Left lung (tissue), 10 donors: ENCODE data around the gene MAML2. TPM values are rescaled to one million over a fixed set of nuclear protein-coding genes. Genes with fewer than 3 reads are reported as not detected.

Experiments
- ATAC-seq: fragments of 200-7000 bp; cut with Tn5 transposase; one replicate; pipeline ENCODE4 v1.9.1; 2020; ENCODE audit warnings: moderate library complexity
- DNase-seq, 4 donors: peaks; one replicate each; pipeline ENCODE4 v3.0.0-alpha.2; 2013 to 2020
- H3K27ac ChIP-seq, 2 donors: fragments of 200-600 bp; sonication (generic) in 1 of 2; one replicate each; pipeline versions ENCODE4 v1.5.0 to v1.8.0; 2020 to 2021
- H3K27me3 ChIP-seq, 2 donors: fragments of 200-600 bp; sonication (generic) in 1 of 2; one replicate each; pipeline versions ENCODE4 v1.5.0 to v1.8.0; 2020 to 2021
- H3K36me3 ChIP-seq, 2 donors: fragments of 200-600 bp; sonication (generic) in 1 of 2; one replicate each; pipeline versions ENCODE4 v1.5.0 to v1.8.0; 2020 to 2021
- H3K4me1 ChIP-seq, 2 donors: fragments of 200-600 bp; one replicate each; pipeline ENCODE4 v1.8.0; 2021
- H3K4me3 ChIP-seq, 2 donors: fragments of 200-600 bp; sonication (generic) in 1 of 2; one replicate each; pipeline versions ENCODE4 v1.5.0 to v1.8.0; 2020 to 2021; ENCODE audit warnings: mild to moderate bottlenecking in 1 of 2
- H3K9me3 ChIP-seq, 2 donors: fragments of 200-600 bp; sonication (generic) in 1 of 2; one replicate each; pipeline versions ENCODE4 v1.5.0 to v1.8.0; 2020 to 2021
- CTCF ChIP-seq, 2 donors: fragments of 200-600 bp; sonication (generic) in 1 of 2; IDR thresholded peaks; one replicate each; pipeline versions ENCODE4 v1.5.0 to v1.8.0; 2021; ENCODE audit warnings: antibody characterized with exemption in 2 of 2
- intact Hi-C, 2 donors: fragments of 100-400 bp; cut with DNase I; formaldehyde crosslinking; loops; one replicate each; pipeline versions ENCODE4 v1.11.2 to v1.14.2; 2022
- polyA plus RNA-seq, 6 donors: library from polyadenylated mRNA; unstranded; fragments of 120-200 nt; gene quantifications; one replicate each; pipeline ENCODE4 v1.2.1, GENCODE V29; 2013; ENCODE audit not compliant: insufficient read length in 6 of 6
- total RNA-seq, 2 donors: library from RNA; stranded (reverse); fragmentation: NEBNext Ultra II Directional; extraction: Animal tissue kit (Norgen Biotek cat#: 25700); gene quantifications; one replicate each; pipeline ENCODE4 v1.2.1, GENCODE V29; 2021
- donor health status: DM: no; HTN: yes; CAD: no.
- donor health status: DM: no; HTN: no; CAD: no.

The MAML2 gene
- total and polyA plus RNA-seq, 8 donors = 18.7 to 44.0 (median 36.6) TPM

GRCh38 chr11:96102664-96103078, 240.3 kb downstream of the MAML2 start:
- intact Hi-C loops = no loop called here
- TF ChIP-seq CTCF (IDR thresholded peaks at IDR 0.05) = no peak
- ATAC-seq = no peak
- no peak overlapping the region for H3K4me3 ChIP-seq
- H3K27me3 ChIP-seq = no peaks in the 10 kb centered on the region
- peaks cover 14 to 25% of the 10 kb centered on the region in 2 donors for H3K4me1 ChIP-seq
- H3K9me3 ChIP-seq = no peaks in the 10 kb centered on the region
- no peaks in the 10 kb centered on the region for H3K36me3 ChIP-seq
- H3K27ac ChIP-seq = peak overlapping the region in 1 of 2 donors; percentile 11
- peak in 1 of 4 donors; percentile 40 for DNase-seq

- TF ChIP-seq CTCF (IDR thresholded peaks at IDR 0.05) = no peak
- Histone ChIP-seq H3K4me3 (no peak overlapping the region), H3K36me3 (no peaks in the 10 kb centered on the region), H3K9me3 (no peaks in the 10 kb centered on the region), H3K27me3 (no peaks in the 10 kb centered on the region), H3K27ac (no peak overlapping the region), H3K4me1 (peaks cover 17 to 26% of the 10 kb centered on the region in 2 donors)
- DNase-seq (no peak), ATAC-seq (no peak)
- intact Hi-C loops = no loop called here
These were observed 241.8 kb downstream of the MAML2 start for GRCh38 chr11:96101146-96101545.

- Histone ChIP-seq H3K9me3 (no peaks in the 10 kb centered on the region), H3K27me3 (no peaks in the 10 kb centered on the region), H3K4me3 (no peak overlapping the region), H3K4me1 (peaks cover 15 to 16% of the 10 kb centered on the region in 2 donors), H3K36me3 (no peaks in the 10 kb centered on the region), H3K27ac (peak overlapping the region; percentile 46 to 52)
- intact Hi-C loops = no loop called here
- no peak for TF ChIP-seq CTCF (IDR thresholded peaks at IDR 0.05)
- DNase-seq (peak in 1 of 4 donors; percentile 74), ATAC-seq (peak; percentile 41)
These were observed 244.3 kb downstream of the MAML2 start for GRCh38 chr11:96098511-96099241.

- no peaks in the 10 kb centered on the region for H3K9me3 ChIP-seq
- no peak for DNase-seq
- peaks cover 0 to 3% of the 10 kb centered on the region in 2 donors for H3K36me3 ChIP-seq
- H3K4me3 ChIP-seq = no peak overlapping the region
- peaks cover 15 to 16% of the 10 kb centered on the region in 2 donors for H3K4me1 ChIP-seq
- TF ChIP-seq CTCF (IDR thresholded peaks at IDR 0.05) = no peak
- intact Hi-C loops = no loop called here
- ATAC-seq = no peak
- no peaks in the 10 kb centered on the region for H3K27me3 ChIP-seq
- peak overlapping the region; percentile 52 to 53 for H3K27ac ChIP-seq
These were observed 245.1 kb downstream of the MAML2 start for GRCh38 chr11:96097844-96098421.

- ATAC-seq (peak; percentile 47), DNase-seq (no peak)
- Histone ChIP-seq H3K4me1 (peaks cover 15 to 16% of the 10 kb centered on the region in 2 donors), H3K9me3 (no peaks in the 10 kb centered on the region), H3K36me3 (peaks cover 0 to 19% of the 10 kb centered on the region in 2 donors), H3K27me3 (no peaks in the 10 kb centered on the region), H3K4me3 (no peak overlapping the region), H3K27ac (peak overlapping the region; percentile 45 to 53)
- no peak for TF ChIP-seq CTCF (IDR thresholded peaks at IDR 0.05)
- intact Hi-C loops = no loop called here
These were observed 246.6 kb downstream of the MAML2 start for GRCh38 chr11:96096360-96096759.
